Lower lobe of right lung (tissue), 2 donors: ENCODE results near the gene SH3RF3. TPM values are rescaled to one million over a fixed set of nuclear protein-coding genes. Genes with fewer than 3 reads are reported as not detected.
A peak's percentile ranks its signal among the peaks of the same experiment; 100 is the strongest.

Source experiments
- ATAC-seq, 2 donors: fragments of 200-7000 bp; cut with Tn5 transposase; one replicate each; pipeline ENCODE4 v1.9.1; 2020 to 2022; ENCODE audit warnings: mild to moderate bottlenecking in 2 of 2, moderate library complexity in 2 of 2
- DNase-seq: peaks from one replicate; pipeline ENCODE4 v3.0.0-alpha.2; 2020
- H3K27ac ChIP-seq: fragments of 200-600 bp; one replicate; pipeline ENCODE4 v1.8.0; 2022
- H3K27me3 ChIP-seq: fragments of 200-600 bp; one replicate; pipeline ENCODE4 v1.8.0; 2022; ENCODE audit warnings: low read depth
- H3K36me3 ChIP-seq: fragments of 200-600 bp; one replicate; pipeline ENCODE4 v1.8.0; 2022; ENCODE audit warnings: mild to moderate bottlenecking
- H3K4me1 ChIP-seq: fragments of 200-600 bp; one replicate; pipeline ENCODE4 v1.8.0; 2022
- H3K4me3 ChIP-seq: fragments of 200-600 bp; one replicate; pipeline ENCODE4 v1.8.0; 2022; ENCODE audit warnings: mild to moderate bottlenecking
- H3K9me3 ChIP-seq: fragments of 200-600 bp; one replicate; pipeline ENCODE4 v1.8.0; 2022
- CTCF ChIP-seq: fragments of 200-600 bp; IDR thresholded peaks from one replicate; pipeline ENCODE4 v1.8.0; 2022; ENCODE audit warnings: antibody characterized with exemption, mild to moderate bottlenecking
- intact Hi-C: fragments of 100-400 bp; cut with DNase I; formaldehyde crosslinking; loops from one replicate; pipeline ENCODE4 v1.11.0; 2022
- total RNA-seq: library from RNA; stranded (reverse); fragmentation: NEBNext Ultra II Directional; extraction: Animal tissue kit (Norgen Biotek cat#: 25700); gene quantifications from one replicate; pipeline ENCODE4 v1.2.1, GENCODE V29; 2021
- donor health status: DM: no; HTN: yes; CAD: no; lungs with severe emphysema.

SH3RF3 gene
- total RNA-seq, 1 donor from 2014 or later, result 5.7 TPM

- Histone ChIP-seq H3K4me1 (no peaks in the 10 kb centered on the region), H3K27ac (no peak overlapping the region), H3K4me3 (no peak overlapping the region), H3K27me3 (no peaks in the 10 kb centered on the region), H3K36me3 (peaks cover 5% of the 10 kb centered on the region), H3K9me3 (peaks cover 15% of the 10 kb centered on the region)
- DNase-seq (no peak), ATAC-seq (no peak)
- intact Hi-C loops, result no loop called here
- TF ChIP-seq CTCF, result no peak
Observed at GRCh38 chr2:109447776-109448175, 318.8 kb downstream of the SH3RF3 start.

- no peak for TF ChIP-seq CTCF
- intact Hi-C loops, result no loop called here
- Histone ChIP-seq H3K4me1 (no peaks in the 10 kb centered on the region), H3K27me3 (no peaks in the 10 kb centered on the region), H3K36me3 (peaks cover 5% of the 10 kb centered on the region), H3K4me3 (no peak overlapping the region), H3K9me3 (peaks cover 12% of the 10 kb centered on the region), H3K27ac (no peak overlapping the region)
- no peak for ATAC-seq
- DNase-seq, result no peak
Observed at GRCh38 chr2:109448207-109448606, 319.2 kb downstream of the SH3RF3 start.

DNA sequence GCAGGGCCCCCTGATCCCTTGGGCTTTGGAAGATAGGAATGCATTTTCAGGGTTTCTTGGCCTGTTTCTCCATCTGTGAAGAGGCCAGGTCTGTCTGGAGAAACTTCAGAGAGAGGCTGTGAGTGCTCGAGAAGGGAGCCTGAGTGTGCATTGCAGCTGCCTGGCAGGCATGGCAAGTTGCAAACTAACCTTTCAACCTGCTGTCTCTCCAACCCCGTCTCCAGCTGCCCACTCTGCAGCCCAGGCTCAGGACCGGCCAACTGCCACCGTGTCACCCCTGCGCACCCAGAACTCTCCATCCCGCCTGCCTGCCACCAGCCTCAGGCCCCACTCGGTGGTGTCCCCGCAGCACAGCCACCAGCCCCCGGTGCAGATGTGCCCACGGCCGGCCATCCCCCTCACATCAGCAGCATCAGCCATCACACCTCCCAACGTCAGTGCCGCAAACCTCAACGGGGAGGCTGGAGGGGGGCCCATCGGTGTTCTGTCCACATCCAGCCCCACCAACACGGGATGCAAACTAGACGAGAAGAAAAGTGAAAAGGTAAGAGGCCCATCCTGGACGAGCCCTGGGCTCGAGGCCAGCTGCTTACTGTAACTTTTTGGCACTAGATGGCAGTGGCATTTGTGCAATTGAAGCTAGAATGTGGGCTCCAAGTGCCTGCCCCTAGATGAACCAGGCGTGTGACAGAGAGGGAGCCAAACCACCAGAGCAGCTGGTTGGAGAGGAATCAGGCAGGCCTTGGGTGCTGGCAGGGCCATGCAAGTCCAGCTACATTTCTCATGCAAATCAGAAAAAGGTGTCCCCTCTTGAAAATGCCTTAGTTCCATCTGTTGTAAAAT is 320.2 kb downstream of the SH3RF3 start:
- no peak overlapping the region for H3K4me3 ChIP-seq
- peaks cover 5% of the 10 kb centered on the region for H3K36me3 ChIP-seq
- peak; percentile 50 to 60 for ATAC-seq
- DNase-seq, result no peak
- H3K4me1 ChIP-seq, result no peaks in the 10 kb centered on the region
- no peaks in the 10 kb centered on the region for H3K27me3 ChIP-seq
- peaks cover 11% of the 10 kb centered on the region for H3K9me3 ChIP-seq
- intact Hi-C loops, result no loop called here
- no peak for TF ChIP-seq CTCF
- no peak overlapping the region for H3K27ac ChIP-seq

- no peak for ATAC-seq
- Histone ChIP-seq H3K36me3 (peaks cover 5% of the 10 kb centered on the region), H3K27me3 (no peaks in the 10 kb centered on the region), H3K27ac (no peak overlapping the region), H3K9me3 (no peaks in the 10 kb centered on the region), H3K4me3 (no peak overlapping the region), H3K4me1 (no peaks in the 10 kb centered on the region)
- TF ChIP-seq CTCF, result no peak
- no peak for DNase-seq
- intact Hi-C loops, result no loop called here
Observed at GRCh38 chr2:109450574-109451273, 321.7 kb downstream of the SH3RF3 start.

DNA sequence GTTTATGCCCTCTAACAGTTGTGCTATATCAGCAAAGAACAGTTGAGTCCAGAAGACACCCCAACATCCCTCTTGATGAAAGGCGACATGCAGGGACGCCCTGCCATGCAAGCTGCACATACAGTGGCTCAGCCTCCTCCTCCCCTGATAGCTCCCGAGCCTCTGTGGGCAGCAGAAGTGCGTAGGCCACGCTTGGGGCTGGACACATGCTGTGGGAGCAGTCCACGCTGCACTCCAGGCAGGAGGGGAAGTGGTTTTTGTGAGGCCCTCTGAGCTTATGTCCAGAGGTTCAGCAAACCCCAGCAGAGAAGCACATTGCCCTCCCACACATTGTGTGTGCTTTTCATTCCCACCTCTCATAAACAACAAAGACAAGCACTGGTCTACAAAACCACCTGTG is 322.7 kb downstream of the SH3RF3 start:
- intact Hi-C loops, result no loop called here
- no peak for ATAC-seq
- Histone ChIP-seq H3K9me3 (no peaks in the 10 kb centered on the region), H3K27ac (no peak overlapping the region), H3K27me3 (no peaks in the 10 kb centered on the region), H3K4me1 (no peaks in the 10 kb centered on the region), H3K36me3 (peaks cover 5% of the 10 kb centered on the region), H3K4me3 (no peak overlapping the region)
- no peak for DNase-seq
- no peak for TF ChIP-seq CTCF
